HCT116 (cell line): ENCODE results near the gene ARHGEF16. TPM values are rescaled to one million over a fixed set of nuclear protein-coding genes. Genes with fewer than 3 reads are reported as not detected.
A peak's percentile ranks its signal among the peaks of the same experiment; 100 is the strongest.

Experiments
- ATAC-seq: fragments of 200-7000 bp; cut with Tn5 transposase; 2 replicates; pipeline ENCODE4 v1.9.1; 2020; ENCODE audit warnings: mild to moderate bottlenecking, moderate library complexity
- BruUV-seq: library from RNA; stranded (reverse); fragments of 400-500 nt; replicated peaks from 2 replicates; lab custom pipeline; 2021; lab: Mats Ljungman, UMichigan
- CTCF ChIA-PET: fragments of 300-600 bp; sonication (Branson Sonifier 250); formaldehyde crosslinking; loops from one replicate; lab custom pipeline; 2021; ENCODE audit warnings: antibody characterized with exemption; lab: Charles Lee
- POLR2A ChIA-PET: fragments of 300-600, 350-600 bp; sonication (Branson Sonifier 250); formaldehyde crosslinking; loops from one replicate; lab custom pipeline; 2021; ENCODE audit warnings: antibody characterized with exemption; lab: Charles Lee
- RAD21 ChIA-PET, 2 experiments: fragments of 300-600 bp; sonication (Branson Sonifier 250); formaldehyde crosslinking; loops; one replicate each; lab custom pipeline; 2023; ENCODE audit warnings: low total read pairs in 2 of 2; ENCODE audit not compliant: uncharacterized antibody in 2 of 2, unreplicated experiment in 2 of 2, low non-redundant PET in 1 of 2; lab: Charles Lee
- DNase-seq: peaks from one replicate; pipeline ENCODE4 v3.0.0-alpha.2; 2010; ENCODE audit warnings: low read depth, low spot score
- H2AFZ ChIP-seq: fragments of 200-600 bp; shearing (Covaris generic), sonication (generic); 2 replicates; pipeline ENCODE4 v1.6.1; 2017; ENCODE audit warnings: low read depth, mixed run types, mixed read lengths, antibody characterized with exemption, low read length; ENCODE audit not compliant: poor library complexity, severe bottlenecking
- H3K27ac ChIP-seq: 2 replicates; pipeline ENCODE4 v1.5.1; 2012; ENCODE audit warnings: low read depth, low read length
- H3K27me3 ChIP-seq: fragments of 200-600 bp; sonication (generic); 2 replicates; pipeline ENCODE4 v1.6.1; 2016; ENCODE audit warnings: mixed run types, low read length, mixed read lengths; ENCODE audit not compliant: insufficient read depth
- H3K36me3 ChIP-seq, 2 experiments: fragments of 200-500 bp in 1 of 2; fragments of 200-600 bp in 1 of 2; sonication (Bioruptor generic) in 1 of 2; sonication (generic) in 1 of 2; 2 replicates each; pipeline versions ENCODE4 v1.5.1 to v1.6.1; 2014 to 2016; ENCODE audit warnings: low read length in 2 of 2, inconsistent platforms in 1 of 2, mixed read lengths in 1 of 2, mixed run types in 1 of 2; ENCODE audit not compliant: insufficient read depth in 2 of 2, control insufficient read depth in 1 of 2
- H3K4me1 ChIP-seq, 2 experiments: fragments of 200-600 bp in 1 of 2; sonication (generic) in 1 of 2; 2 replicates each; pipeline versions ENCODE4 v1.5.1 to v1.6.1; 2012 to 2017; ENCODE audit warnings: low read length in 2 of 2, inconsistent platforms in 1 of 2, mild to moderate bottlenecking in 1 of 2, mixed read lengths in 1 of 2, mixed run types in 1 of 2, moderate library complexity in 1 of 2; ENCODE audit not compliant: insufficient read depth in 2 of 2, control insufficient read depth in 1 of 2
- H3K4me2 ChIP-seq: fragments of 200-600 bp; sonication (generic); 2 replicates; pipeline ENCODE4 v1.6.1; 2017; ENCODE audit warnings: mixed run types, low read length, mixed read lengths
- H3K4me3 ChIP-seq, 2 experiments: fragments of 200-600 bp in 1 of 2; sonication (generic) in 1 of 2; replicated peaks in 1 of 2; 2 replicates each; pipeline ENCODE4 v1.5.1; 2011 to 2016; ENCODE audit warnings: low read length in 2 of 2, control low read depth in 1 of 2, low read depth in 1 of 2, mild to moderate bottlenecking in 1 of 2, mixed read lengths in 1 of 2, mixed run types in 1 of 2
- H3K79me2 ChIP-seq: fragments of 200-600 bp; sonication (generic); 2 replicates; pipeline ENCODE4 v1.6.1; 2017; ENCODE audit warnings: mild to moderate bottlenecking, mixed run types, low read length, moderate library complexity, mixed read lengths; ENCODE audit not compliant: insufficient read depth
- H3K9ac ChIP-seq: fragments of 200-600 bp; sonication (generic); 2 replicates; pipeline ENCODE4 v1.6.1; 2016; ENCODE audit warnings: low read length, mixed read lengths
- H3K9me2 ChIP-seq: fragments of 200-600 bp; sonication (generic), shearing (Covaris generic); 2 replicates; pipeline ENCODE4 v1.6.1; 2017; ENCODE audit warnings: mixed run types, mild to moderate bottlenecking, moderate library complexity; ENCODE audit not compliant: insufficient read depth
- H3K9me3 ChIP-seq, 2 experiments: fragments of 200-500 bp in 1 of 2; fragments of 200-600 bp in 1 of 2; sonication (Bioruptor generic) in 1 of 2; sonication (generic) in 1 of 2; 2 replicates each; pipeline ENCODE4 v1.6.1; 2014 to 2017; ENCODE audit warnings: low read length in 2 of 2, mixed read lengths in 2 of 2, inconsistent platforms in 1 of 2, low read depth in 1 of 2, mild to moderate bottlenecking in 1 of 2, mixed run types in 1 of 2, moderate library complexity in 1 of 2; ENCODE audit not compliant: control insufficient read depth in 1 of 2, insufficient read depth in 1 of 2
- H4K20me1 ChIP-seq: fragments of 200-600 bp; sonication (generic), shearing (Covaris generic); 2 replicates; pipeline ENCODE4 v1.6.1; 2017; ENCODE audit warnings: mixed run types, mild to moderate bottlenecking, moderate library complexity; ENCODE audit not compliant: insufficient read depth
- ATF3 ChIP-seq: IDR thresholded peaks from 2 replicates; pipeline ENCODE4 v1.6.1; 2012
- CBX3 ChIP-seq: IDR thresholded peaks from 2 replicates; pipeline ENCODE4 v1.6.1; 2012; ENCODE audit warnings: low read depth
- CEBPB ChIP-seq: IDR thresholded peaks from 2 replicates; pipeline ENCODE4 v1.6.1; 2012; ENCODE audit warnings: low read depth
- CTCF ChIP-seq, 3 experiments: fragments of 200-600 bp in 1 of 3; sonication (generic) in 1 of 3; IDR thresholded peaks in 2 of 3; conservative IDR thresholded peaks in 1 of 3; 2 replicates each; pipeline ENCODE4 v1.5.1; 2012 to 2017; ENCODE audit warnings: low read depth in 2 of 3, low read length in 2 of 3, antibody characterized with exemption in 1 of 3, borderline replicate concordance in 1 of 3, control low read depth in 1 of 3, mild to moderate bottlenecking in 1 of 3, mixed read lengths in 1 of 3, mixed run types in 1 of 3, moderate library complexity in 1 of 3; ENCODE audit not compliant: insufficient read depth in 1 of 3
- EGR1 ChIP-seq: IDR thresholded peaks from 2 replicates; pipeline ENCODE4 v1.6.1; 2012; ENCODE audit warnings: low read depth
- ELF1 ChIP-seq: IDR thresholded peaks from 2 replicates; pipeline ENCODE4 v1.6.1; 2012; ENCODE audit warnings: low read depth, borderline replicate concordance
- EZH2 ChIP-seq: fragments of 200-600 bp; sonication (generic); IDR thresholded peaks from 2 replicates; pipeline ENCODE4 v1.6.1; 2017; ENCODE audit warnings: antibody characterized with exemption, mixed run types
- EZH2phosphoT487 ChIP-seq: fragments of 200-600 bp; IDR thresholded peaks from 2 replicates; pipeline ENCODE4 v1.6.1; 2018; ENCODE audit warnings: antibody characterized with exemption, borderline replicate concordance
- FOSL1 ChIP-seq: IDR thresholded peaks from 2 replicates; pipeline ENCODE4 v1.6.1; 2012; ENCODE audit warnings: low read depth
- POLR2A ChIP-seq: IDR thresholded peaks from 2 replicates; pipeline ENCODE4 v1.7.0; 2011; ENCODE audit warnings: borderline replicate concordance; ENCODE audit not compliant: insufficient read depth, insufficient read length; ENCODE audit errors: extremely low read depth
- POLR2AphosphoS5 ChIP-seq: IDR thresholded peaks from 2 replicates; pipeline ENCODE4 v1.6.1; 2011; ENCODE audit warnings: mild to moderate bottlenecking, low read depth, low read length, moderate library complexity
- RAD21 ChIP-seq: IDR thresholded peaks from 2 replicates; pipeline ENCODE4 v1.6.1; 2012; ENCODE audit warnings: low read depth, mild to moderate bottlenecking
- REST ChIP-seq: IDR thresholded peaks from 2 replicates; pipeline ENCODE4 v1.6.1; 2012; ENCODE audit warnings: low read depth
- SIN3A ChIP-seq: IDR thresholded peaks from 2 replicates; pipeline ENCODE4 v1.6.1; 2012; ENCODE audit warnings: low read depth
- SP1 ChIP-seq: IDR thresholded peaks from 2 replicates; pipeline ENCODE4 v1.6.1; 2012; ENCODE audit warnings: low read depth
- SRF ChIP-seq: IDR thresholded peaks from 2 replicates; pipeline ENCODE4 v1.6.1; 2012; ENCODE audit warnings: low read depth
- TCF7L2 ChIP-seq: IDR thresholded peaks from 2 replicates; pipeline ENCODE4 v1.7.0; 2011; ENCODE audit warnings: borderline replicate concordance, inconsistent platforms; ENCODE audit not compliant: insufficient read depth, insufficient read length; ENCODE audit errors: extremely low read depth
- ZFX ChIP-seq: fragments of 450-650 bp; IDR thresholded peaks from 2 replicates; pipeline ENCODE4 v1.6.1; 2017
- ZNF274 ChIP-seq: fragments of 200-500 bp; sonication (Bioruptor generic); IDR thresholded peaks from 2 replicates; pipeline ENCODE4 v1.6.1; 2014; ENCODE audit warnings: mild to moderate bottlenecking, low read depth, low read length, inconsistent platforms
- intact Hi-C: fragments of 100-400 bp; cut with micrococcal nuclease; formaldehyde crosslinking; loops from 2 replicates; pipeline ENCODE4 v1.10.0; 2022
- total RNA-seq: library from RNA; stranded (reverse); gene quantifications from one replicate; pipeline ENCODE4 v1.2.1, GENCODE V29; 2021; ENCODE audit not compliant: unreplicated experiment

The ARHGEF16 gene
- total RNA-seq, 1 experiment from 2014 or later = 37.4 TPM

- DNase-seq (no peak), ATAC-seq (0 out of 2 replicates have a peak, but pooled peaks have one; percentile 30)
- Histone ChIP-seq H3K9me3 (no peaks in the 10 kb centered on the region), H3K4me3 (no peak overlapping the region), H4K20me1 (no peaks in the 10 kb centered on the region), H3K9me2 (no peaks in the 10 kb centered on the region), H3K36me3 (no peaks in the 10 kb centered on the region), H3K79me2 (no peaks in the 10 kb centered on the region), H3K27me3 (peaks cover 5% of the 10 kb centered on the region; the same call in 1 of the 2 replicates), H3K9ac (no peak overlapping the region), H3K27ac (no peak overlapping the region), H2AFZ (no peak overlapping the region), H3K4me1 (no peaks in the 10 kb centered on the region), H3K4me2 (no peak overlapping the region)
- TF ChIP-seq FOSL1 = no peak
- TF ChIP-seq ATF3 = no peak
- no peak for TF ChIP-seq REST
- TF ChIP-seq ELF1 = no peak
- no peak for TF ChIP-seq EZH2phosphoT487
- no peak for TF ChIP-seq ZNF274
- TF ChIP-seq SRF = no peak
- TF ChIP-seq EZH2 = no peak
- TF ChIP-seq CEBPB = no peak
- TF ChIP-seq POLR2AphosphoS5 = no peak
- no peak for TF ChIP-seq TCF7L2
- TF ChIP-seq CBX3 = no peak
- TF ChIP-seq EGR1 = no peak
- TF ChIP-seq RAD21 = no peak
- no peak for TF ChIP-seq SIN3A
- TF ChIP-seq CTCF (IDR thresholded peaks at IDR 0.05 in 2 of 3, conservative IDR thresholded peaks at IDR 0.05 in 1 of 3; ENCODE audit: borderline replicate concordance in 1 of 3, insufficient read depth in 1 of 3, low read depth in 2 of 3, low read length in 2 of 3) = no peak
- TF ChIP-seq SP1 = no peak
- no peak for TF ChIP-seq POLR2A
- no peak for TF ChIP-seq ZFX
- no TSS peak for BruUV-seq
- CTCF ChIA-PET = no interaction called here
- POLR2A ChIA-PET = no interaction called here
- intact Hi-C loops = no loop called here
- RAD21 ChIA-PET = no interaction called here
These were observed 14.8 kb upstream of the ARHGEF16 start for GRCh38 chr1:3439346-3440299.
